ENCODE data around the gene TMEM263.
"Not testable (repeated sequence)": the region's sequence is repeated elsewhere in the genome, so short reads cannot be mapped to it uniquely, and the experiment has no call there.

The TMEM263 gene

DNA sequence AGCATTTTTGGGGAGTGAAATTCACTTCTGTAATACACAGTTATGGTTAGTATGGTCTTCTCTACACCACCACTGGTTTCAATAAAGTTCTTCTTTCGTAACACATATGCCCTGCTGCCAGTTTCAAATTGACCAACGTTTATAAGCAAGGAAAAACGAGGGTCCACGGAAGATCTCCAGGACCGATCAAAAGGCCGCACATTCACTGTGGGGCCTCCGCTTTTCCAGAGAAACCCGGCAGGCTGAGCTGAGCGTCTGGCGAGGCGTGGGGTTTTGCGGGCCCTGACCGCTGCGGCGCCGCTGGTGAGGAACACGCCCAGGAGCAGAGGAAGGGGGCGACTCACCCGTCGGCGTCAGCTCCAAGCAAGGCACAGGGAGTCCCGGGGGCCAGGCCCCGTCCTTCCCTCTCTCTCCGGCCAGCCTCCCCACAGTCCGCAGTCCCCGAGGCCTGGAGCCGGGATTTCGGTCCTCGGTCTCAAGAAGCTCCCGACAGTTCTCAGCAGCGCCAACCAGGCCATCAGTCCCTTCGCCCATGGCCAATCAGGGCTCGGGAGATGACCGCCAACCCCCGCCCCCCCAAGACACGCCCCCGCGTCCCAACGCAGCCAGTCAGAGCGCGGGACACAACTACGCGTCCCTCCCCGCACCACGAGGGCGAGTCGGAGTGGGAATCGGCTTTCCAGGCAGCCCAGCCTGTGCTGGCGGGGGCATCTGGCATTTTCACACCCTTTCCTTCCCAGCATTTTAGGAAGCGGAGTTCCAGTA is 31.1 kb downstream of the TMEM263 start, which contains the start of gene MTERF2:
MTERF2 (minus strand) TSS at position 522 of the 765 bp plus-strand sequence. CDS start 8,432 bp downstream, outside the sequence.
- DNase-seq = peak; percentile 91 to 96

DNA sequence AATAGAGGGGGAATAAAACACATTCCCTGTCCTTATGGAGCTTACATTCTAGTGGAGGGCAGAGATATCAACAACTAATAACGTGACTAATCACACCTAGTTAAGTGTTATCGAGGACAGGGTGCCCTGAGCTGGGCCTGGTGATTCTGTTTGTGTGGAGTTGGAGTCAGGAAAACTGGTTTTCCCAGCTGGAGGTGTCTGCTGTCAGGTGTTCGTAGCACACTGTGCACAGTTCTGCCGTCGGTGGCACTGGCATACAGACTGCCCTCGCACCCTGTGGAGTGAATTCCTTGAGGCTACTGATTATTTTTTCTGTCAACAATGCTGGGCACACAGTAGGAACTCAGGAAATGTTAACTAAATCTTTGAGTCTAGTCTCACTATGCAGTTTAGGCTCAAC is 32.1 kb downstream of the TMEM263 start:
- DNase-seq = no peak

DNA sequence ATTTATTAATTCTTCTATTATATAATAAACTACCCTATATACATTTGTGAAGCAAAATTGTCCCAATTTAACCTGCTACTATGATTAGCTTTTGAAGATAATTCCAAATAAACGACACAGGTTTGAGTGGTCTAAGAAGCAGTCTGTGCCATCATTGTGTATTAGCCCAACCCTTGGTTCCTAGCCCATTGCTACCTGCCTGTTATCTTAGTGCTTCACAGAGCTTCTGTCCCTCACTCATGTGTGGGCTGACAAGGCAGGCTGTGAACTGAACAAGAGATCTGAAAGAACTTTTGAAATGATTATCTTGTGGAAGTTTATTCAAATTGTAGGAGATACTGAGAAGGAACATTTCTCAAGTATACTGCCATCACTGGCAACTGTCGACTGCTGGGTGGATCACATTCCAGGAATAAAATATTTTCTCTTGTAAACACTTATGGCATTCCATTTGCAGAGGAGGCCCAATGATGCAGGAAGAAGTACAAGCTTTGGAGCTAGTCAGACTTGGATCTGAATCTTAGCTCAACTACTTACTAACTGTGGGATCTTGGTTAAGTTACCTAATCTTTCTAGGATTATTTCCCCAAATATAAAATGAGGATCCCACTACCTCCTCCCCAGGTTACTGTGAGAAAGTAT is 39.0 kb downstream of the TMEM263 start:
- DNase-seq = no peak

DNA sequence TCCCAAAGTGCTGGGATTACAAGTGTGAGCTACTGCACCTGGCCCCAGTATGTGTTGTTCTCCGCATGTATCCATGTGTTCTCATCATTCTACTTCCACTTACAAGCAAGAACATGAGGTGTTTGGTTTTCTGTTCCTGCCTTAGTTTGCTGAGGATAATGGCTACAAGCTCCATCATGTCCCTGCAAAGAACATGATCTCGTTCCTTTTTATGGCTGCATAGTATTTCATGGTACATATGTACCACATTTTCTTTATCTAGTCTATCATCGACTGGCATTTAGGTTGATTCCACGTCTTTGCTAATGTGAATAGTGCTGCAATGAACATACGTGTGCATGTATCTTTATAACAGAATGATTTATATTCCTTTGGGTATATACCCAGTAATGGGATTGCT is 40.4 kb downstream of the TMEM263 start:
- not testable (repeated sequence) for DNase-seq

DNA sequence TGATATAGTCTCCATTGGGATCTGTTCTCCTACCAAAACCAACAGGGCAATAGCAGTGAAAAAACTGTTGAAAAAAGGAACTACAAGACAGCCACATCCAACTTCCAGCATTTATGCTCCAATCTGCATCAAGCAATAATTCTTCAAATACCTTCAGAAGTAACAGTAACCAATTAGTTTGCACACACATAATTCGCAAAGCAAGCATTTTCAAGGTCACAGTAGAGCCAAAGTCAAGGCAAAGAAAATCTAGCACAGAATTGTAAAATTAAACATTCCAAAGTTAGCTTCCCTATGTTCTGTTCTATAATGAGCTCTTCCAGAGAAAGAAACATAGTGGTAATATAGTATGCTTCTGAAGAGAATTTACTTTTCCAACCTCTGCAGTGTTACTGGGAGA is 42.2 kb downstream of the TMEM263 start:
- no peak for DNase-seq

DNA sequence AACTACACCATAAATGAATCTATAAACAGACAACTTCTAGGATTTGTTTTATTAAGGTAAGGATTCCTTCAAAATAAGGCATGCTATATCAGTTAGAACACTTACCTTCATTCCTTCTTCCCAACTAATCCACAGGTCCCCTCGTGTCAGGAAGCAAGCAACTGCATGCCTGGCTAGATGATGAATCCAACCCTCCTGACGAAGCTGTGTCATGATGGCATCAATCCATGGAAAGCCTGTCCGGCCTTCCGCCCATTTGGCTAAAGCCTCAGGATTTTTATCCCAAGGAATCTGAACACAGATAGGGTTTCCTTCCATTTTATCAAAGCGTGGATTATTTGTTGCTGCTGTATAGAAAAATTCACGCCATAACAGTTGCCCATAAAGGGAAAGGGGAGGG is 43.7 kb downstream of the TMEM263 start:
- DNase-seq = no peak

DNA sequence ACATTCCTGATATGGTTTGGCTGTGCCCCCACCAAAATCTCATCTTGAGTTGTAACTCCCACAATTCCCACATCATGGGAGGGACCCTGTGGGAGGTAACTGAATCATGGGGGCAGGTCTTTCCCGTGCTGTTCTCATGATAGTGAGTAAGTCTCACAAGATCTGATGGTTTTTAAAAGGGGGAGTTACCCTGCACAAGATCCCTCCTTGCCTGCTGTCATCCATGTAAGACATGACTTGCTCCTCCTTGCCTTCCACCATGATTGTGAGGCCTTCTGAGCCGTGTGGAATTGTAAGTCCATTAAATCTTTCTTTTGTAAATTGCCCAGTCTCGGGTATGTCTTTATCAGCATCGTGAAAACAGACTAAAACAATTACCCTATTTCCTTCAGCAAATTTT is 47.0 kb downstream of the TMEM263 start:
- not testable (repeated sequence) for DNase-seq

DNA sequence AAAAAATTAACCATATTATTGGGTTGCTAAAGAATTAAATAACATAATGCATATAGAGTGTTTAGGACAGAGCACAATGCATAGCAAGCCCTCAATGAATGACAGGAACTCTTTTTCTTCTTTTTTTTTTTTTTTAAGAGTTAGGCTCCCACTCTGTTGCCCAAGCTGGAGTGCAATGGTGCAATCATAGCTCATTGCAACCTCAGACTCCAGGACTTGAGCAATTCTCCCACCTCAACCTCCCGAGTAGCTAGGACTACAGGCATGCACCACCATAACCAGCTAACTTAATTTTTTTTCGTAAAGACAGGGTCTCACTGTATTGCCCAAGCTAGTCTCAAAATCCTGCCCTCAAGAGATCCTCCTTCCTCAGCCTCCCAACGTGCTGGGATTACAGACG is 51.7 kb downstream of the TMEM263 start:
- DNase-seq = no peak

DNA sequence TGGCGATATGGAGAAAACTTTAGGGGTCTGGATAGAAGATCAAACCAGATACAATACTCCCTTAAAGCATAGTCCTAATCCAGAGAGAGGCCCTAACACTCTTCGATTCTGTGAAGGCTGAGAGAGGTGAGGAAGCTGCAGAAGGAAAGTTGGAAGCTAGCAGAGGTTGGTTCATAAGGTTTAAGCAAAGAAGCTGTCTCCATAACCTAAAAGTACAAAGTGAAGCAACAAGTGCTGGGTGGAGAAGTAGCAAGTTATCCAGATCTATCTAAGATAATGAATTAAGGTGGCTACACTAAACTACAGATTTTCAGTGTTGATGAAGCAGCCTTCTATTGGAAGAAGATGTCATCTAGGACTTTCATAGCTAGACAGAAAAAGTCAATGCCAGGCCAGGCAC is 55.8 kb downstream of the TMEM263 start:
- no peak for DNase-seq

DNA sequence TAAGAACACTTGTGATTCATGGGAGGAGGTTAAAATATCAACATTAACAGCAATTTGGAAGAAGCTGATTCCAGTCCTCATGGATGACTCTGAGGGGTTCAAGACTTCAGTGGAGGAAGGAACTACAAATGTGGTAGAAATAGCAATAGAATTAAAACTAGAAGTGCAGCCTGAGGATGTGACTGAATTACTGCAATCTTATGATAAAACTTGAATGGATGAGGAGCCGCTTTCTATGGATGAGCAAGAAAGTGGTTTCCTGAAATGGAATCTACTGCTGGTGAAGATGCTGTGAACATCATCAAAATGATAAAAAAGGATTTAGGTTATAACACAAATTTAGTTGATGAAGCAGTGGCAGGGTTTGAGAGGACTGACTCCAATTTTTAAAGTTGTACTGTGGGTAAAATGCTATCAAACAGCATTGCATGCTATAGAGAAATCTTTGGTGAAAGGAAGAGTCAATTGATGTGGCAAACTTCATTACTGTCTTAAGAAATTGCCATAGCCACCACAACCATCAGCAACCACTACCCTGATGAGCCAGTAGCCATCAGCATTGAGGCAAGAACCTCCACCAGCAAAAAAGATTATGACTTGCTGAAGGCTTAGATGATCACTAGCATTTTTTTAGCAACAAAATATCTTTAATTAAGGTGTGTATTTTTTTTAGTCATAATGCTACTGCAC is 57.2 kb downstream of the TMEM263 start:
- no peak for DNase-seq

DNA sequence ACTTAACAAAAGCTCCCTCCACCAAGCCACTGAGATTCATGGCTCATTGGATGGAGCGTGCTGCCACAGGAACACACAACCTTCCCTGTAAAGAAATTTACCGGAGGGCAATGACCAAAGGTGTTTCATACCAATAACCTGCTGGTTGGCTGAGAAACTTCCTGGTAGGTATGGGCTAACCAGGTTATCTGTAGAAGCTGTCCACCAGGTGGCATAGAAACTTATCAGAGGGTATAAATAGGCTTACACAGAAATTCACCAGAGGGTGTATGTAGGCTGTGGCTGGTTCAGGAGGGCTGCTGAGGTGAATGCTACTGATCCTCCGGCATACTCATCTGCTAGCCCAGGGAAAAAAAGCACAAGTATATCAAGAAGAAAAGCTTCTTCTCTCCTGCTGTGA is 58.3 kb downstream of the TMEM263 start:
- DNase-seq = peak; percentile 5 to 41

DNA sequence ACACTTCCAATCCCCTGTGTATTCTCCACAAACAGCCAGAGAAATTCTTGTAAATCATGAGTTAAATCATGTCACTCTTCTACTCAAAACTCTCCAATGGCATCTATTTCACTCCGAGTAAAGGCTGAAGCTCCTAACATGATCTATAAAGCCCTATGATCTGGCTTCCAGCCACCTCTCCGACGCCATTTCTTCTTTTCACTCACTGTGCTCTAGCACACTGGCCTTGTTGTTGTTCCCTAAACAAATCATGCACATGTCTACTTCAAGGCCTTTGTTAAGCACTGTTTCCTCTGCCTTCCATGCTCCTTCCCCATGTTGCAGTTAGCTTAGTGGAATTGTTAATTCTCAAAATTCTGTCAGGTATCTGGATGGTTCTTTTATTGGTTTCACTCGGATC is 61.3 kb downstream of the TMEM263 start:
- no peak for DNase-seq

DNA sequence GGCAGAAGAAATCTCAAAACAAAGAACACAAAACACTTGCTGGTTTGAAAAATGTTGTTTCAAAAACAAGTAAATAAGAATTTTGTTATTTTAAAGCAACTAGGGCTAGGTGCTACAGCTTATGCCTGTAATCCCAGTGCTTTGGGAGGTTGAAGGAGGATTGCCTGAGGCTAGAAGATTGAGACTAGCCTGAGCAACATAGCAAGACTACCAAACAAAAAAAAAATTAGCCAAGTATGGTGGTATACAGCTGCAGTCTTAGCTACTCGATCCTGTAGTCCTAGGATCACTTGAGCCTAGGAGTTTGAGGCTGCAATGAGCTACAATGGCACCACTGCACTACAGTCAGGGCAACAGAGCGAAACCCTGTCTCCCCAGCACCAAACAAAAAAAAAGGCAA is 63.8 kb downstream of the TMEM263 start:
- no peak for DNase-seq

Measured in NCI-H526 (cell line).